Suprapubic skin (tissue), 4 donors: ENCODE measurements around the gene IP6K1. TPM values are rescaled to one million over a fixed set of nuclear protein-coding genes. Genes with fewer than 3 reads are reported as not detected.
A peak's percentile ranks its signal among the peaks of the same experiment; 100 is the strongest.

Source experiments
- DNase-seq, 2 donors: peaks; one replicate each; pipeline ENCODE4 v3.0.0-alpha.2; 2019; ENCODE audit warnings: low spot score in 2 of 2
- H3K27ac ChIP-seq: fragments of 200-600 bp; sonication (generic); one replicate; pipeline ENCODE4 v1.5.1; 2019
- H3K27me3 ChIP-seq: fragments of 200-600 bp; sonication (generic); one replicate; pipeline ENCODE4 v1.5.1; 2019
- H3K36me3 ChIP-seq: fragments of 200-600 bp; sonication (generic); one replicate; pipeline ENCODE4 v1.5.1; 2019
- H3K4me1 ChIP-seq: fragments of 200-600 bp; sonication (generic); one replicate; pipeline ENCODE4 v1.5.1; 2019
- H3K4me3 ChIP-seq: fragments of 200-600 bp; sonication (generic); one replicate; pipeline ENCODE4 v1.5.1; 2019; ENCODE audit warnings: mild to moderate bottlenecking
- H3K9me3 ChIP-seq: fragments of 200-600 bp; sonication (generic); one replicate; pipeline ENCODE4 v1.5.1; 2019
- CTCF ChIP-seq, 2 donors: fragments of 200-600 bp in 1 of 2; fragments of 450-650 bp in 1 of 2; sonication (generic) in 1 of 2; IDR thresholded peaks; one replicate each; pipeline ENCODE4 v1.5.1; 2016 to 2019; ENCODE audit warnings: antibody characterized with exemption in 2 of 2, mild to moderate bottlenecking in 1 of 2, moderate library complexity in 1 of 2
- EP300 ChIP-seq: sonication (generic); formaldehyde crosslinking; IDR thresholded peaks from one replicate; pipeline ENCODE4 v1.6.1; 2017; ENCODE audit warnings: antibody characterized with exemption
- POLR2A ChIP-seq, 2 donors: fragments of 450-650 bp; IDR thresholded peaks; one replicate each; pipeline ENCODE4 v1.6.1; 2017; ENCODE audit warnings: antibody characterized with exemption in 2 of 2, mild to moderate bottlenecking in 2 of 2, moderate library complexity in 2 of 2
- POLR2AphosphoS5 ChIP-seq, 3 donors: sonication (generic); formaldehyde crosslinking; IDR thresholded peaks; one replicate each; pipeline ENCODE4 v1.6.1; 2017; ENCODE audit warnings: antibody characterized with exemption in 3 of 3
- WGBS: methylation state at CpG from one replicate; pipeline ENCODE4 v1.1.5; 2018; 5-methylcytosine and 5-hydroxymethylcytosine counted together
- total RNA-seq, 4 donors: library from RNA; depleted of rRNA; stranded (reverse); fragments of >200 nt; gene quantifications; one replicate each; pipeline ENCODE4 v1.1.0, GENCODE V29; 2016

IP6K1 gene
- total RNA-seq, 4 donors from 2014 or later, result 39.5 to 57.3 (median 53.2) TPM

- Histone ChIP-seq H3K4me1 (peaks cover 2% of the 10 kb centered on the region), H3K27me3 (no peaks in the 10 kb centered on the region), H3K27ac (no peak overlapping the region), H3K4me3 (no peak overlapping the region), H3K9me3 (no peaks in the 10 kb centered on the region), H3K36me3 (peaks cover 54% of the 10 kb centered on the region)
- TF ChIP-seq POLR2A (IDR thresholded peaks at IDR 0.05), result no peak
- 94% methylated on average over 8 of the region's 17 CpGs for WGBS
- no peak for DNase-seq
These were observed 80.9 kb downstream of the IP6K1 start for GRCh38 chr3:49705390-49705960.

DNA sequence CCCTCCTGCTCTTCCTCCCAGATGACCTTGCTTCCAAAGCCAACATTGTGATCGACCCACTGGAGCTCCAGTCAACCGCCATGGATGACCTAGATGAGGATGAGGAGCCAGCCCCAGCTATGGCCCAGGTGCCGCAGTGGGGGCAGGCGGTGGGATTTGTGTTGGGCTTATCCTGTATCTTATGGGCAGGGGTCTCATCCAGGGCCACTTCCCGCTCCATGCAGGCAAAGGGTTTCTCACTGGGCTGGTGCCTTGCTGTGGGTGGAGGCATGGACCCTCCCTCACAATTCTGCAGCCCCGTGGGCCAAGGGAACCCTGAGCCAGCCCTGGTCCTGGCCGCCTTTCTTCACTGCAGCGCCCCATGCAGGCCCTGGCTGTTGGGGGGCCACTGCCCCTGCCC is 81.7 kb downstream of the IP6K1 start:
- Histone ChIP-seq H3K9me3 (no peaks in the 10 kb centered on the region), H3K27ac (no peak overlapping the region), H3K36me3 (peaks cover 60% of the 10 kb centered on the region), H3K4me1 (peaks cover 2% of the 10 kb centered on the region), H3K4me3 (no peak overlapping the region), H3K27me3 (no peaks in the 10 kb centered on the region)
- no peak for DNase-seq
- no peak for TF ChIP-seq POLR2A (IDR thresholded peaks at IDR 0.05)
- TF ChIP-seq CTCF (IDR thresholded peaks at IDR 0.05), result no peak
- TF ChIP-seq POLR2AphosphoS5 (IDR thresholded peaks at IDR 0.05), result no peak
- TF ChIP-seq EP300, result no peak
- WGBS, result 100% methylated on average over 5 of the region's 8 CpGs

GRCh38 chr3:49703956-49704355 is 82.4 kb downstream of the IP6K1 start:
- TF ChIP-seq CTCF (IDR thresholded peaks at IDR 0.05) (no peak), POLR2AphosphoS5 (IDR thresholded peaks at IDR 0.05) (no peak), POLR2A (IDR thresholded peaks at IDR 0.05) (no peak), EP300 (no peak)
- no peaks in the 10 kb centered on the region for H3K27me3 ChIP-seq
- no peak for DNase-seq
- H3K9me3 ChIP-seq, result no peaks in the 10 kb centered on the region
- H3K4me3 ChIP-seq, result no peak overlapping the region
- H3K27ac ChIP-seq, result no peak overlapping the region
- H3K4me1 ChIP-seq, result peaks cover 2% of the 10 kb centered on the region
- WGBS, result 95% methylated on average over 7 of the region's 7 CpGs
- H3K36me3 ChIP-seq, result peaks cover 66% of the 10 kb centered on the region

DNA sequence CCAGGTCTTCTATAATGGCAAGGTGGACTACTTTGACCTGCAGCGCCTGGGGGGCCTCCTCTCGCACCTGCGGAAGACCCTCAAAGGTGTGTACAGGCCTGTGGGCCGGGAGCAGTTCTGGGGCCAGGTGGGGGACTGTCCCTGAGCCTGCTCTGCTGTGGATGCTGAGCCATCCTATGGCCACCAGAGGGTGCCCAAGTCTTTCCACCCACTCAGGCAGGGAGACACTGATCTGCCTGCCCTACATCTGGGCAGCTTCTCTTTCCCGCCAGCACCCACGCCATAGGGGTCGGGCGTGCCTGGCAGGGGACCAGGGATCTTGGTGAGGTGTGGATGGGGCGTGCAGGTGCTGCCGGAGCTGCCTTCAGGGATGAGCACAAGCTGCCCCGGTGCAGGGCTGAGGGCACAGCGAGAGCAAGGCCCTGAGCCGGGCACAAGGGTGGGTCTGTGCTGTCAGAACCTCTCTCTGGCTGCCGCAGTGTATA is 82.9 kb downstream of the IP6K1 start:
- no peak overlapping the region for H3K27ac ChIP-seq
- TF ChIP-seq CTCF (IDR thresholded peaks at IDR 0.05) (peak; percentile 35 to 87), EP300 (no peak)
- H3K4me3 ChIP-seq, result no peak overlapping the region
- H3K36me3 ChIP-seq, result peaks cover 71% of the 10 kb centered on the region
- WGBS, result 86% methylated on average over 4 of the region's 14 CpGs
- no peaks in the 10 kb centered on the region for H3K27me3 ChIP-seq
- peaks cover 2% of the 10 kb centered on the region for H3K4me1 ChIP-seq
- DNase-seq, result no peak
- H3K9me3 ChIP-seq, result no peaks in the 10 kb centered on the region

DNA sequence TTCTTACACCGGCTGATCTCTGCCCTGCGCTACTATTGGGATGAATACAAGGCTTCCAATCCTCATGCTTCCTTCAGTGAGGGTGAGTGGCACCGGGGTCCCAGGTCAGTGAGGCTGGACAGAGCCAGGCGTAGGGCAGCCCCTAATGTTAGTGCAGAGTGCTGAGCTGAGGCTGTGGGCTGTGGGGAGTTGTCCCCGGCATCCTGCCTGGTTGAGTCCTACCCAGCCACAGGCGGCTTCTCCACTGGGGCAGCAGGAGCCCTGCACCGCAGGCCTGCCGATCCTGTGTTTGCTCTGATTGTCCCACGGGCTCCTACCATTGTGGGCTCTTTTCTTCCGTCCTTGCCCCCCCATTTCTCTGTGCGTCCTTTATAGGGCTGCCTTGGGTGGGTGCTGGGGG is 83.7 kb downstream of the IP6K1 start:
- Histone ChIP-seq H3K4me1 (peaks cover 2% of the 10 kb centered on the region), H3K9me3 (no peaks in the 10 kb centered on the region), H3K36me3 (peaks cover 79% of the 10 kb centered on the region), H3K4me3 (no peak overlapping the region), H3K27ac (no peak overlapping the region), H3K27me3 (no peaks in the 10 kb centered on the region)
- TF ChIP-seq CTCF (IDR thresholded peaks at IDR 0.05) (no peak), EP300 (no peak), POLR2A (IDR thresholded peaks at IDR 0.05) (no peak), POLR2AphosphoS5 (IDR thresholded peaks at IDR 0.05) (no peak)
- WGBS, result 95% methylated on average over 7 of the region's 11 CpGs
- DNase-seq, result no peak
